Endodermal cell (in vitro differentiated cells): ENCODE measurements around the gene GHRH. TPM values are rescaled to one million over a fixed set of nuclear protein-coding genes. Genes with fewer than 3 reads are reported as not detected.

ENCODE experiments used
- DNase-seq: peaks from one replicate; pipeline ENCODE4 v3.0.0-alpha.2; 2017
- H3K27ac ChIP-seq: 2 replicates; pipeline ENCODE4 v1.5.1; 2013; ENCODE audit warnings: mild to moderate bottlenecking, low read depth, low read length, moderate library complexity
- H3K27me3 ChIP-seq: 2 replicates; pipeline ENCODE4 v1.6.1; 2013; ENCODE audit warnings: mild to moderate bottlenecking, low read length, moderate library complexity; ENCODE audit not compliant: insufficient read depth, control insufficient read depth, poor library complexity, severe bottlenecking
- H3K36me3 ChIP-seq: 2 replicates; pipeline ENCODE4 v1.7.0; 2013; ENCODE audit warnings: mild to moderate bottlenecking, low read length, moderate library complexity; ENCODE audit not compliant: control insufficient read depth, insufficient read depth
- H3K4me1 ChIP-seq: one replicate; pipeline ENCODE4 v1.7.0; 2013; ENCODE audit warnings: low read length; ENCODE audit not compliant: control insufficient read depth, insufficient read depth
- H3K4me3 ChIP-seq: 2 replicates; pipeline ENCODE4 v1.5.1; 2013; ENCODE audit warnings: mild to moderate bottlenecking, low read length, moderate library complexity
- H3K9ac ChIP-seq: 2 replicates; pipeline ENCODE4 v1.6.1; 2013; ENCODE audit warnings: mild to moderate bottlenecking, low read length, moderate library complexity; ENCODE audit not compliant: poor library complexity, severe bottlenecking; ENCODE audit errors: extremely low read depth
- H3K9me3 ChIP-seq: 2 replicates; pipeline ENCODE4 v1.6.1; 2013; ENCODE audit warnings: mild to moderate bottlenecking, low read length, moderate library complexity; ENCODE audit not compliant: control insufficient read depth
- H3K27ac Mint-ChIP-seq: 2 replicates; pipeline ENCODE4 v1.8.0; 2020; ENCODE audit warnings: mixed read lengths
- H3K27me3 Mint-ChIP-seq: 2 replicates; pipeline ENCODE4 v1.8.0; 2021; ENCODE audit warnings: mild to moderate bottlenecking, mixed read lengths; ENCODE audit not compliant: insufficient read depth
- H3K36me3 Mint-ChIP-seq: 2 replicates; pipeline ENCODE4 v1.8.0; 2020; ENCODE audit warnings: low read depth, mixed read lengths
- H3K4me1 Mint-ChIP-seq: 2 replicates; pipeline ENCODE4 v1.8.0; 2020; ENCODE audit warnings: mixed read lengths
- H3K4me3 Mint-ChIP-seq: 2 replicates; pipeline ENCODE4 v1.8.0; 2020; ENCODE audit warnings: mild to moderate bottlenecking, moderate library complexity, mixed read lengths
- H3K9me3 Mint-ChIP-seq: 2 replicates; pipeline ENCODE4 v1.8.0; 2020; ENCODE audit warnings: mild to moderate bottlenecking, mixed read lengths
- WGBS, 2 experiments: methylation state at CpG; one replicate each; pipeline versions ENCODE4 v1.1.5 to v1.1.7; 2013; ENCODE audit warnings: missing lambda C conversion rate in 2 of 2, mixed read lengths in 1 of 2; ENCODE audit not compliant: insufficient coverage in 1 of 2, insufficient read length in 1 of 2; 5-methylcytosine and 5-hydroxymethylcytosine counted together
- total RNA-seq, 2 donors: library from RNA; stranded (reverse); fragmentation: NEBNext Ultra II Directional in 1 of 2; extraction: Animal tissue kit (Norgen Biotek cat#: 25700) in 1 of 2; gene quantifications; 2 replicates in 1 of 2; 3 replicates in 1 of 2; pipeline ENCODE4 v1.2.1, GENCODE V29; 2021
- TF ChIP-seq, protein P1 (sequence below): fragments of 200-600 bp; sonication (generic); conservative IDR thresholded peaks from 2 replicates; pipeline ENCODE4 v1.5.0; 2021; ENCODE audit warnings: antibody characterized with exemption, mild to moderate bottlenecking

GHRH gene
- total RNA-seq, 2 donors from 2014 or later, result not detected

DNA sequence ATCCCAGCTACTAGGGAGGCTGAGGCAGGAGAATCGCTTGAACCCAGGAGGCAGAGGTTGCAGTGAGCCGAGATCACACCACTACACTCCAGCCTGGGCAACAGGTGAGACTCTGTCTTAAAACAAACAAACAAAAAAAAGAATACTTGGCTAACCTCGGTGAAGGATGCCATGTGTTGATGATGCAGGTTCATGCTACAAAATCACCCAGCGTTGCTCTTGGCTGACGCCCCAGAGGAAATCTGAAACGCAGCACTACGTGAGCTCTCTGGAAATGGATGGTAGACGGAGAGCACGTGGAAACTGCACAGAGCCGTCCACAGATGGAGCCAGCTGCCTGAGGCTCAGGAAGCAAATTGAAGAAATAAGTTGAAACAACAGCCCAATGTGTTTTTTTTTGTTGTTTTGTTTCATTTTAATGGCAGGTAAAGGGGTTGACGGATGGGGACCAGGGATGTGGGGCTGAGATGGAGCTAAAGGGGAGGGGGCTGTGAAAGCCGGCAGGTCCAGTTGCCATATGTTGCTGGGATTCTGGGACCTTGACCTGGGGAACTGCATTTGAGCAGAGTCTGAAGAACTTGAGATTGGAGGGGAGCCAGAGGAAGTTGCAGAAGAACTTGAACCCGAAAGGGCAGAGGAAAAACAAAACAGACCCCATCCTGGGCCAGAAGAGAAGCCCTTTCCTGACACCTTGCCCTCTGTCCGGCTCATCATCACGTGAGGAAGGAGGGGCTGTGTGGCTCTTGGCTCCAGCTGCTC lies 15.1 kb upstream of the GHRH start:
- H3K27ac Mint-ChIP-seq, result no peak overlapping the region
- Histone ChIP-seq H3K36me3 (no peaks in the 10 kb centered on the region), H3K9ac (no peak overlapping the region), H3K27ac (no peak overlapping the region), H3K27me3 (no peaks in the 10 kb centered on the region), H3K4me3 (no peak overlapping the region), H3K4me1 (no peaks in the 10 kb centered on the region), H3K9me3 (no peaks in the 10 kb centered on the region)
- WGBS, 2 experiments, result 88 to 91% methylated on average over 13 to 15 of the region's 15 CpGs
- H3K27me3 Mint-ChIP-seq, result no peaks in the 10 kb centered on the region
- H3K9me3 Mint-ChIP-seq, result no peaks in the 10 kb centered on the region
- no peaks in the 10 kb centered on the region for H3K36me3 Mint-ChIP-seq
- DNase-seq, result no peak
- no peak overlapping the region for H3K4me3 Mint-ChIP-seq
- peaks cover 3% of the 10 kb centered on the region for H3K4me1 Mint-ChIP-seq
- TF ChIP-seq, protein P1, sequence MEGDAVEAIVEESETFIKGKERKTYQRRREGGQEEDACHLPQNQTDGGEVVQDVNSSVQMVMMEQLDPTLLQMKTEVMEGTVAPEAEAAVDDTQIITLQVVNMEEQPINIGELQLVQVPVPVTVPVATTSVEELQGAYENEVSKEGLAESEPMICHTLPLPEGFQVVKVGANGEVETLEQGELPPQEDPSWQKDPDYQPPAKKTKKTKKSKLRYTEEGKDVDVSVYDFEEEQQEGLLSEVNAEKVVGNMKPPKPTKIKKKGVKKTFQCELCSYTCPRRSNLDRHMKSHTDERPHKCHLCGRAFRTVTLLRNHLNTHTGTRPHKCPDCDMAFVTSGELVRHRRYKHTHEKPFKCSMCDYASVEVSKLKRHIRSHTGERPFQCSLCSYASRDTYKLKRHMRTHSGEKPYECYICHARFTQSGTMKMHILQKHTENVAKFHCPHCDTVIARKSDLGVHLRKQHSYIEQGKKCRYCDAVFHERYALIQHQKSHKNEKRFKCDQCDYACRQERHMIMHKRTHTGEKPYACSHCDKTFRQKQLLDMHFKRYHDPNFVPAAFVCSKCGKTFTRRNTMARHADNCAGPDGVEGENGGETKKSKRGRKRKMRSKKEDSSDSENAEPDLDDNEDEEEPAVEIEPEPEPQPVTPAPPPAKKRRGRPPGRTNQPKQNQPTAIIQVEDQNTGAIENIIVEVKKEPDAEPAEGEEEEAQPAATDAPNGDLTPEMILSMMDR, result no peak

DNA sequence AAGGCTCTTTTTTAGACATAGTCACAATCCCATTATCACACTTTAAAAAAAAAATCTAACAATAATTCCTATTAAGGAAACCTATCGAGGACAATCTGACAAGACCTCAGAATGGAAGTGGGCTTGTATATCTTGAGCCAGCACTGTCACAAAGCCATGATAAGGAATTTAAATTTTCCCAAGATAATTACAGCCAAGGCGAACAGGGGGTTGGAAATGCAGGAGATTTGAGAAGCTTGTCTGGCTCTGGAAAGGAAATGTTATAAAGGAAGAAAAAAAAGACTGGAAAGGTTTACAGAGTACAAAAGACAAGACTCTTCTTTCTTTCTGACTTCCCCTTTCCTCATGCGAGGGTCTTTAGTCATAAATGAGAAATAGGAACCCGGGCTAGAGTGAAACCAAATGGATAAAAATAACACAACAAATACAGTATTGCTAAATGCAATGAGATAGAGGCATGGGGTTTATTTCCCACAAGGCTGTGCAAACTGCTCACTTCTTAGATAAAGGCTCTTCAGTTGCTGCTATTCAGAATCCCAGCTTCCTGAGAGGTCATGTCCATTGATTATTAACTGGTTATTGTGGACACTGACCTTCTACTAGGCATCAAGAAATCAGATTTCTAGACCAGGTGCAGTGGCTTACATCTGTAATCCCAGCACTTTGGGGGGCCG lies 13.4 kb upstream of the GHRH start:
- WGBS, 2 experiments, result 90 to 91% methylated on average over 2 to 4 of the region's 5 CpGs
- Histone ChIP-seq H3K4me3 (no peak overlapping the region), H3K27me3 (no peaks in the 10 kb centered on the region), H3K27ac (peak overlapping the region; percentile 24), H3K9ac (no peak overlapping the region), H3K9me3 (no peaks in the 10 kb centered on the region), H3K36me3 (no peaks in the 10 kb centered on the region), H3K4me1 (no peaks in the 10 kb centered on the region)
- Mint-ChIP-seq H3K4me3 (no peak overlapping the region), H3K9me3 (no peaks in the 10 kb centered on the region), H3K4me1 (peaks cover 3% of the 10 kb centered on the region), H3K27me3 (no peaks in the 10 kb centered on the region), H3K36me3 (no peaks in the 10 kb centered on the region), H3K27ac (no peak overlapping the region)
- TF ChIP-seq, protein P1, result no peak
- no peak for DNase-seq

DNA sequence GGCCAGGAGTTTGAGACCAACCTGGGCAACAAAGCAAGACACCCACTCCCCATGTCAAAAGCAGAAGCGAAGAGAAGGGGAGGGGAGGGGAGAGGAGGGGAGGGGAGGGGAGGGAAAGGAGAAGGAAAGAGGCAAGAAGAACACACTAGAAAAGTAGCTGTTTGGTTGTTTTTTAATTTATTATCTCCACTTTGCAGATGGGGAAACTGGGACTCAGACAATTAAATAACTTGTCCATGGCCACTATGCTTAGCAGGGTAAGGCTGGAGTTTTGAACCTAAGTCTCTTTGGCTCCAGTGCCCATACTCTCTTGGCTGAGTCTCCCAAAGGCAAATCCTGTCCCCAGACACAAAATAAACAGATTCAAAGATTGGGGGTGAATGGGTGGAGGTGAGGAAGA lies 12.4 kb upstream of the GHRH start:
- TF ChIP-seq, protein P1, result no peak
- DNase-seq, result no peak
- no peaks in the 10 kb centered on the region for H3K36me3 Mint-ChIP-seq
- H3K27ac Mint-ChIP-seq, result no peak overlapping the region
- no peaks in the 10 kb centered on the region for H3K9me3 Mint-ChIP-seq
- Histone ChIP-seq H3K4me1 (no peaks in the 10 kb centered on the region), H3K36me3 (no peaks in the 10 kb centered on the region), H3K27me3 (no peaks in the 10 kb centered on the region), H3K9ac (no peak overlapping the region), H3K27ac (no peak overlapping the region), H3K9me3 (no peaks in the 10 kb centered on the region), H3K4me3 (no peak overlapping the region)
- no CpG with 5 or more reads among the region's 1 CpG for WGBS, 2 experiments
- no peaks in the 10 kb centered on the region for H3K27me3 Mint-ChIP-seq
- no peak overlapping the region for H3K4me3 Mint-ChIP-seq
- peaks cover 5% of the 10 kb centered on the region for H3K4me1 Mint-ChIP-seq
